ENCODE measurements around the gene TSSK6.

TSSK6 gene

DNA sequence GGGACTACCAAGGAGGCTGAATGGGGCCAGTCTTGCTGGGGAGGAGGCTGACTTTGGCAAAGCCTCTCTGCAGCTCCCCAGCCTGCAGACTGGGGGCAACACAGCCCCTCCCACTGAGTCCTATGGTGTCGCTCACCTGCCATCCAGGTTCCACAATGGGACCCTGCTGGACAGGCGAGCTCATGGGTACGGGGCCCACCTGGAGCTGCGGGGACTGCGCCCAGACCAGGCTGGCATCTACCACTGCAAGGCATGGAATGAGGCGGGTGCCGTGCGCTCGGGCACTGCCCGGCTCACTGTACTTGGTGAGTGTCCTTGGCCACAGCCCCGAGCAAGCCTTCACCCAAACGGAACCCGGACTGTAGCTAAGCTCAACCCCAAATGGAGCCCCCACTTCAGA is 27.8 kb upstream of the TSSK6 start:
- no peak overlapping the region for H3K27ac ChIP-seq (ENCODE audit: low read depth, low read length)

GRCh38 chr19:19542507-19542906 is 27.2 kb upstream of the TSSK6 start:
- peaks cover 2% of the 10 kb centered on the region for H3K4me1 ChIP-seq (ENCODE audit: control insufficient read depth, low read depth, low read length)
- no CpG with 5 or more reads among the region's 12 CpGs for WGBS (ENCODE audit: extremely low coverage, insufficient coverage, low lambda C conversion rate)

More for the DNA sequence above, 27.8 kb upstream of the TSSK6 start:
- Histone ChIP-seq H2BK5ac (ENCODE audit: low read length) (no peak overlapping the region), H3K4me3 (ENCODE audit: low read length) (no peak overlapping the region), H4K5ac (ENCODE audit: low read length) (no peak overlapping the region), H3K18ac (ENCODE audit: low read length) (no peak overlapping the region), H3K4ac (ENCODE audit: low read depth, low read length) (no peak overlapping the region), H3K23ac (ENCODE audit: low read length) (no peak overlapping the region), H3K56ac (ENCODE audit: low read length) (no peak overlapping the region), H2AK5ac (ENCODE audit: low read length) (no peak overlapping the region), H3K4me2 (ENCODE audit: low read length) (no peak overlapping the region), H3K27me3 (ENCODE audit: insufficient read depth, low read length, poor library complexity) (peaks cover 2% of the 10 kb centered on the region), H2BK15ac (replicated peaks; ENCODE audit: low read depth) (no peak overlapping the region), H3K36me3 (ENCODE audit: control insufficient read depth, insufficient read depth, low read length) (no peaks in the 10 kb centered on the region), H3K79me2 (ENCODE audit: control insufficient read depth, insufficient read depth, low read length) (no peaks in the 10 kb centered on the region), H3K9ac (ENCODE audit: low read length) (no peak overlapping the region), H3K79me1 (ENCODE audit: low read length) (no peaks in the 10 kb centered on the region), H4K8ac (ENCODE audit: low read depth, low read length) (no peak overlapping the region), H3K4me1 (ENCODE audit: control insufficient read depth, low read depth, low read length) (peaks cover 2% of the 10 kb centered on the region), H2BK120ac (ENCODE audit: low read depth, low read length) (no peak overlapping the region)
- WGBS (ENCODE audit: extremely low coverage, insufficient coverage, low lambda C conversion rate), result no CpG with 5 or more reads among the region's 13 CpGs
- DNase-seq, result no peak

DNA sequence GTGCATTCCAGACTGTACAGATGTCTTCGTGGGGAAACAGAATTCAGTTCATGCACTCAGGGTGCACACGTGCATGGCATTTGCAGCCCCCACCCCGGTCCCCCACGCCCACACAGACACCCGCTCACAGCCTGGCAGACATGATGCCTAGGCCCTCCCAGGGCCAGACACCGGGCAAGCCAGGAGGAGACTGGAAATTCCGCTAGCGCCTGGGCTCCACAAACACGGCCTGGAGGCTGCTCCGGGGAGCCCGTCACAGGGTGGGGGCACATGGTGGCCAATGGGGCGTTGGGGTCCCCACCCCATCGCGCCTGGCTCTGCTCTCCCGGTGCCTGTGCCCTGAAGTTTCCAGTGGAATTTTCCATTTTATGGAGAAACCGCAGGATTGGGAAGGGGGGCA is 26.3 kb upstream of the TSSK6 start:
- no peak overlapping the region for H2BK5ac ChIP-seq (ENCODE audit: low read length)
- no peaks in the 10 kb centered on the region for H3K36me3 ChIP-seq (ENCODE audit: control insufficient read depth, insufficient read depth, low read length)
- no peak overlapping the region for H2AK5ac ChIP-seq (ENCODE audit: low read length)
- H3K4ac ChIP-seq (ENCODE audit: low read depth, low read length), result no peak overlapping the region
- WGBS (ENCODE audit: extremely low coverage, insufficient coverage, low lambda C conversion rate), result no CpG with 5 or more reads among the region's 16 CpGs
- DNase-seq, result no peak
- H2BK15ac ChIP-seq (replicated peaks; ENCODE audit: low read depth), result no peak overlapping the region
- no peak overlapping the region for H3K18ac ChIP-seq (ENCODE audit: low read length)
- no peak overlapping the region for H4K8ac ChIP-seq (ENCODE audit: low read depth, low read length)
- no peak overlapping the region for H3K4me2 ChIP-seq (ENCODE audit: low read length)
- H3K4me3 ChIP-seq (ENCODE audit: low read length), result no peak overlapping the region
- no peak overlapping the region for H3K9ac ChIP-seq (ENCODE audit: low read length)
- H2BK120ac ChIP-seq (ENCODE audit: low read depth, low read length), result no peak overlapping the region
- H3K79me2 ChIP-seq (ENCODE audit: control insufficient read depth, insufficient read depth, low read length), result no peaks in the 10 kb centered on the region
- H3K27me3 ChIP-seq (ENCODE audit: insufficient read depth, low read length, poor library complexity), result peaks cover 2% of the 10 kb centered on the region
- H3K4me1 ChIP-seq (ENCODE audit: control insufficient read depth, low read depth, low read length), result peaks cover 2% of the 10 kb centered on the region
- no peaks in the 10 kb centered on the region for H3K79me1 ChIP-seq (ENCODE audit: low read length)
- no peak overlapping the region for H3K27ac ChIP-seq (ENCODE audit: low read depth, low read length)
- H4K5ac ChIP-seq (ENCODE audit: low read length), result no peak overlapping the region
- no peak overlapping the region for H3K56ac ChIP-seq (ENCODE audit: low read length)
- no peak overlapping the region for H3K23ac ChIP-seq (ENCODE audit: low read length)

More at GRCh38 chr19:19542507-19542906, 27.2 kb upstream of the TSSK6 start:
- Histone ChIP-seq H3K4me3 (ENCODE audit: low read length) (no peak overlapping the region), H4K5ac (ENCODE audit: low read length) (no peak overlapping the region), H3K79me1 (ENCODE audit: low read length) (no peaks in the 10 kb centered on the region), H3K36me3 (ENCODE audit: control insufficient read depth, insufficient read depth, low read length) (no peaks in the 10 kb centered on the region), H3K27me3 (ENCODE audit: insufficient read depth, low read length, poor library complexity) (peaks cover 2% of the 10 kb centered on the region), H2AK5ac (ENCODE audit: low read length) (no peak overlapping the region), H3K4ac (ENCODE audit: low read depth, low read length) (no peak overlapping the region), H3K27ac (ENCODE audit: low read depth, low read length) (no peak overlapping the region), H3K9ac (ENCODE audit: low read length) (no peak overlapping the region), H3K56ac (ENCODE audit: low read length) (no peak overlapping the region), H2BK120ac (ENCODE audit: low read depth, low read length) (no peak overlapping the region), H2BK15ac (replicated peaks; ENCODE audit: low read depth) (no peak overlapping the region), H3K79me2 (ENCODE audit: control insufficient read depth, insufficient read depth, low read length) (no peaks in the 10 kb centered on the region), H3K4me2 (ENCODE audit: low read length) (no peak overlapping the region), H2BK5ac (ENCODE audit: low read length) (no peak overlapping the region), H3K23ac (ENCODE audit: low read length) (no peak overlapping the region), H4K8ac (ENCODE audit: low read depth, low read length) (no peak overlapping the region), H3K18ac (ENCODE audit: low read length) (no peak overlapping the region)
- DNase-seq, result no peak

DNA sequence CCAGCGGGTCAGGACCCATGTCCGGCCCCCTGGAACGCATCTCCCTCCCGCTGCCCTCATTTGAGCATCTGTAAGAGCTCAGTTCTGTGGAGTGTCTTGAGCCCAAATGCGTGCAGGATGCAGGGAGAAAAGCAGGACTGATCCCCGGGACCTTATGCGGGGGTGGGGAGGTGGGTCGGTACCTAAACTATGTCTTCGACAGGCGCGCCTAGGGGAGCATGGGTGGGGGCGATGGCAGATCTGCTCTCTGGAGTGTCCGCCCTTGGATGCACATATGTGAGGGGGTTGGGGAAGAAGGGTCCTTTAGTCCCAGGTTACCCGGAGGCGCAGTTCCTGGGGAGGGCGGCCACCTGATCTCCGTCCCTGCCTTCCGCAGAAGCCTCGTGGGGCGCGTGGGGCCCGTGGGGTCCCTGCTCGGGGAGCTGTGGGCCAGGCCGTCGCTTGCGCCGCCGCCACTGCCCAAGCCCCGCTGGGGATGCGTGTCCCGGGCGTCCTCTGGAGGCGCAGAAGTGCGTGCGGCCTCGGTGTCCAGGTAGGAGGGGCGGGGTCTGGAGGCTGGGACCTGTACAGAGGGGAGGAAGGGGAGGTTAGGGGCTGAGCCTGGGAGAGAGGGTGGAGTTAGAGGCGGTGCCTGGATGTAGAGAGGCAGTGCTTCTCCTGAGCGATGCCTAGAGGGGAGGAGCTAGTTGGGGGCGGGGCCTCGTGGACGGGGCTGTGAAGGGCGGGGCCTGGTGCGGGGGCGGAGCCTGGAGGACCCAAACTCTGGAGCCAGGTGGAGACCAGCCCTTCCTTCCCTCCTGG is 25.6 kb upstream of the TSSK6 start:
- DNase-seq, result peak; percentile 93
- no peak overlapping the region for H3K4me3 ChIP-seq (ENCODE audit: low read length)
- no peak overlapping the region for H3K4ac ChIP-seq (ENCODE audit: low read depth, low read length)
- H3K18ac ChIP-seq (ENCODE audit: low read length), result no peak overlapping the region
- no peak overlapping the region for H2AK5ac ChIP-seq (ENCODE audit: low read length)
- H3K9ac ChIP-seq (ENCODE audit: low read length), result peak overlapping the region; percentile 20
- WGBS (ENCODE audit: extremely low coverage, insufficient coverage, low lambda C conversion rate), result no CpG with 5 or more reads among the region's 45 CpGs
- peak overlapping the region; percentile 8 for H3K4me2 ChIP-seq (ENCODE audit: low read length)
- no peak overlapping the region for H4K8ac ChIP-seq (ENCODE audit: low read depth, low read length)
- no peak overlapping the region for H2BK5ac ChIP-seq (ENCODE audit: low read length)
- no peak overlapping the region for H4K5ac ChIP-seq (ENCODE audit: low read length)
- peaks cover 2% of the 10 kb centered on the region for H3K4me1 ChIP-seq (ENCODE audit: control insufficient read depth, low read depth, low read length)
- no peak overlapping the region for H3K56ac ChIP-seq (ENCODE audit: low read length)
- no peak overlapping the region for H2BK120ac ChIP-seq (ENCODE audit: low read depth, low read length)
- no peak overlapping the region for H3K27ac ChIP-seq (ENCODE audit: low read depth, low read length)
- no peaks in the 10 kb centered on the region for H3K36me3 ChIP-seq (ENCODE audit: control insufficient read depth, insufficient read depth, low read length)
- H3K79me1 ChIP-seq (ENCODE audit: low read length), result no peaks in the 10 kb centered on the region
- no peak overlapping the region for H3K23ac ChIP-seq (ENCODE audit: low read length)
- no peaks in the 10 kb centered on the region for H3K79me2 ChIP-seq (ENCODE audit: control insufficient read depth, insufficient read depth, low read length)
- H3K27me3 ChIP-seq (ENCODE audit: insufficient read depth, low read length, poor library complexity), result peaks cover 2% of the 10 kb centered on the region
- H2BK15ac ChIP-seq (replicated peaks; ENCODE audit: low read depth), result no peak overlapping the region

- H3K9ac ChIP-seq (ENCODE audit: low read length), result no peak overlapping the region
- H3K23ac ChIP-seq (ENCODE audit: low read length), result no peak overlapping the region
- DNase-seq, result peak; percentile 83
- no peaks in the 10 kb centered on the region for H3K79me2 ChIP-seq (ENCODE audit: control insufficient read depth, insufficient read depth, low read length)
- peaks cover 2% of the 10 kb centered on the region for H3K4me1 ChIP-seq (ENCODE audit: control insufficient read depth, low read depth, low read length)
- H3K18ac ChIP-seq (ENCODE audit: low read length), result no peak overlapping the region
- no peak overlapping the region for H2BK120ac ChIP-seq (ENCODE audit: low read depth, low read length)
- no peaks in the 10 kb centered on the region for H3K79me1 ChIP-seq (ENCODE audit: low read length)
- H3K27ac ChIP-seq (ENCODE audit: low read depth, low read length), result no peak overlapping the region
- H3K56ac ChIP-seq (ENCODE audit: low read length), result no peak overlapping the region
- H3K4me3 ChIP-seq (ENCODE audit: low read length), result no peak overlapping the region
- no peak overlapping the region for H2BK5ac ChIP-seq (ENCODE audit: low read length)
- H3K36me3 ChIP-seq (ENCODE audit: control insufficient read depth, insufficient read depth, low read length), result no peaks in the 10 kb centered on the region
- no peak overlapping the region for H4K8ac ChIP-seq (ENCODE audit: low read depth, low read length)
- no peak overlapping the region for H2AK5ac ChIP-seq (ENCODE audit: low read length)
- no peak overlapping the region for H3K4me2 ChIP-seq (ENCODE audit: low read length)
- H2BK15ac ChIP-seq (replicated peaks; ENCODE audit: low read depth), result no peak overlapping the region
- no CpG with 5 or more reads among the region's 74 CpGs for WGBS (ENCODE audit: extremely low coverage, insufficient coverage, low lambda C conversion rate)
- peaks cover 2% of the 10 kb centered on the region for H3K27me3 ChIP-seq (ENCODE audit: insufficient read depth, low read length, poor library complexity)
- H3K4ac ChIP-seq (ENCODE audit: low read depth, low read length), result no peak overlapping the region
- H4K5ac ChIP-seq (ENCODE audit: low read length), result no peak overlapping the region
Measured at GRCh38 chr19:19540064-19540714, 24.8 kb upstream of the TSSK6 start.

All from mesendoderm (in vitro differentiated cells).